ENCODE results near the gene SENP1. TPM values are rescaled to one million over a fixed set of nuclear protein-coding genes. Genes with fewer than 3 reads are reported as not detected.
A peak's percentile ranks its signal among the peaks of the same experiment; 100 is the strongest.

The SENP1 gene
- total RNA-seq, 1 donor from 2014 or later = 31.2 TPM

GRCh38 chr12:48041591-48042423 is 64.1 kb downstream of the SENP1 start:
- Mint-ChIP-seq H3K27me3 (ENCODE audit: unreplicated experiment) (peaks cover 1% of the 10 kb centered on the region), H3K9me3 (ENCODE audit: unreplicated experiment) (no peaks in the 10 kb centered on the region), H3K36me3 (ENCODE audit: low read depth, unreplicated experiment) (peaks cover 7% of the 10 kb centered on the region), H3K4me3 (ENCODE audit: unreplicated experiment) (no peak overlapping the region), H3K27ac (ENCODE audit: unreplicated experiment) (no peak overlapping the region), H3K4me1 (ENCODE audit: unreplicated experiment) (peaks cover 16% of the 10 kb centered on the region)
- no peak for TF ChIP-seq CTCF (IDR thresholded peaks at IDR 0.05; ENCODE audit: unreplicated experiment)
- no peak for DNase-seq (ENCODE audit: low spot score)

GRCh38 chr12:48040354-48040753 is 65.5 kb downstream of the SENP1 start:
- H3K36me3 Mint-ChIP-seq (ENCODE audit: low read depth, unreplicated experiment) = peaks cover 3% of the 10 kb centered on the region
- no peak for DNase-seq (ENCODE audit: low spot score)
- peaks cover 5% of the 10 kb centered on the region for H3K27me3 Mint-ChIP-seq (ENCODE audit: unreplicated experiment)
- H3K27ac Mint-ChIP-seq (ENCODE audit: unreplicated experiment) = no peak overlapping the region
- H3K9me3 Mint-ChIP-seq (ENCODE audit: unreplicated experiment) = no peaks in the 10 kb centered on the region
- TF ChIP-seq CTCF (IDR thresholded peaks at IDR 0.05; ENCODE audit: unreplicated experiment) = no peak
- peaks cover 19% of the 10 kb centered on the region for H3K4me1 Mint-ChIP-seq (ENCODE audit: unreplicated experiment)
- no peak overlapping the region for H3K4me3 Mint-ChIP-seq (ENCODE audit: unreplicated experiment)

- Mint-ChIP-seq H3K9me3 (ENCODE audit: unreplicated experiment) (no peaks in the 10 kb centered on the region), H3K4me1 (ENCODE audit: unreplicated experiment) (peaks cover 19% of the 10 kb centered on the region), H3K4me3 (ENCODE audit: unreplicated experiment) (no peak overlapping the region), H3K27me3 (ENCODE audit: unreplicated experiment) (peaks cover 5% of the 10 kb centered on the region), H3K27ac (ENCODE audit: unreplicated experiment) (no peak overlapping the region), H3K36me3 (ENCODE audit: low read depth, unreplicated experiment) (no peaks in the 10 kb centered on the region)
- no peak for TF ChIP-seq CTCF (IDR thresholded peaks at IDR 0.05; ENCODE audit: unreplicated experiment)
- DNase-seq (ENCODE audit: low spot score) = no peak
Measured at GRCh38 chr12:48039151-48039550, 66.7 kb downstream of the SENP1 start.

- no peaks in the 10 kb centered on the region for H3K9me3 Mint-ChIP-seq (ENCODE audit: unreplicated experiment)
- no peak overlapping the region for H3K27ac Mint-ChIP-seq (ENCODE audit: unreplicated experiment)
- H3K27me3 Mint-ChIP-seq (ENCODE audit: unreplicated experiment) = peaks cover 5% of the 10 kb centered on the region
- no peaks in the 10 kb centered on the region for H3K36me3 Mint-ChIP-seq (ENCODE audit: low read depth, unreplicated experiment)
- H3K4me3 Mint-ChIP-seq (ENCODE audit: unreplicated experiment) = no peak overlapping the region
- TF ChIP-seq CTCF (IDR thresholded peaks at IDR 0.05; ENCODE audit: unreplicated experiment) = no peak
- H3K4me1 Mint-ChIP-seq (ENCODE audit: unreplicated experiment) = peaks cover 19% of the 10 kb centered on the region
- no peak for DNase-seq (ENCODE audit: low spot score)
Measured at GRCh38 chr12:48038085-48038484, 67.8 kb downstream of the SENP1 start.

GRCh38 chr12:48037267-48037915 is 68.5 kb downstream of the SENP1 start:
- peak overlapping the region; percentile 4 for H3K27ac Mint-ChIP-seq (ENCODE audit: unreplicated experiment)
- H3K27me3 Mint-ChIP-seq (ENCODE audit: unreplicated experiment) = peaks cover 6% of the 10 kb centered on the region
- H3K36me3 Mint-ChIP-seq (ENCODE audit: low read depth, unreplicated experiment) = no peaks in the 10 kb centered on the region
- peak; percentile 67 for DNase-seq (ENCODE audit: low spot score)
- H3K4me1 Mint-ChIP-seq (ENCODE audit: unreplicated experiment) = peaks cover 19% of the 10 kb centered on the region
- H3K4me3 Mint-ChIP-seq (ENCODE audit: unreplicated experiment) = no peak overlapping the region
- no peaks in the 10 kb centered on the region for H3K9me3 Mint-ChIP-seq (ENCODE audit: unreplicated experiment)
- TF ChIP-seq CTCF (IDR thresholded peaks at IDR 0.05; ENCODE audit: unreplicated experiment) = no peak

All from endothelial cell (in vitro differentiated cells).